ENCODE data around the gene CD7. TPM values are rescaled to one million over a fixed set of nuclear protein-coding genes. Genes with fewer than 3 reads are reported as not detected.

CD7 gene
- total RNA-seq, 1 donor from 2014 or later, result 0.27 TPM

DNA sequence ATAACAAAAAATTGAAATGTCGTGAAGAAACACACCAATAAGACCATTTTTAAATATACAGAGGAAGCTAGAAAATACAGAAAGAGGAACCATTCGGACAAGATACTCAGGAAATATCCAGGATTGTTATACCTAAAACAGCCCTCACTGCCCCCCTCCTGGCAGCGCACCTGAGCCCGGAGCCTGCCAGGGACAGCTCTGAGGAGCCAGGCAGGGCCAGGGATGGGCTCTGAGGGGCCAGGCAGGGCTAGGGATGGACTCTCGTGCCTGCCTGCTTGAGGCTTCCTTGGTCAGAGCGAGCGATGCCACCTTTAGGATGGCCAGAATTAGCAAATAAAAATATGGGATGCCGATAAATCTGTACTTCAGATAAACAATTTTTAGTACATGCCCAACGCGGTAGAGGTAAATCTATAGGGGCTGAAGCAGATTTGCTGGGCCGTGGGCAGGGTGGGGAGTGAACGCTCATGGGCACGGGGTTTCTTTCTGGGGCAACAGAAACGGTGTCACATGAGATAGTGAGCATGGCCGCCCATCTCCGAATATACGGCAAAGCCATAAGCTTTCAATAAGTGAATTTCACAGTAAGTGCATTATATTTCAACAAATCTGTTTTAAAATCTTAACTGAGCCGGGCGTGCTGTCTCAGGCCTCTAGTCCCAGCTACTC, 25.7 kb downstream of the CD7 start:
- Mint-ChIP-seq H3K4me1 (ENCODE audit: low read depth, unreplicated experiment) (no peaks in the 10 kb centered on the region), H3K27me3 (ENCODE audit: unreplicated experiment) (peaks cover 5% of the 10 kb centered on the region), H3K4me3 (ENCODE audit: unreplicated experiment) (peak overlapping the region; percentile 72), H3K36me3 (ENCODE audit: unreplicated experiment) (no peaks in the 10 kb centered on the region), H3K9me3 (ENCODE audit: unreplicated experiment) (peaks cover 4% of the 10 kb centered on the region), H3K27ac (ENCODE audit: unreplicated experiment) (peak overlapping the region; percentile 46)
- DNase-seq, result no peak
- TF ChIP-seq, protein P1, sequence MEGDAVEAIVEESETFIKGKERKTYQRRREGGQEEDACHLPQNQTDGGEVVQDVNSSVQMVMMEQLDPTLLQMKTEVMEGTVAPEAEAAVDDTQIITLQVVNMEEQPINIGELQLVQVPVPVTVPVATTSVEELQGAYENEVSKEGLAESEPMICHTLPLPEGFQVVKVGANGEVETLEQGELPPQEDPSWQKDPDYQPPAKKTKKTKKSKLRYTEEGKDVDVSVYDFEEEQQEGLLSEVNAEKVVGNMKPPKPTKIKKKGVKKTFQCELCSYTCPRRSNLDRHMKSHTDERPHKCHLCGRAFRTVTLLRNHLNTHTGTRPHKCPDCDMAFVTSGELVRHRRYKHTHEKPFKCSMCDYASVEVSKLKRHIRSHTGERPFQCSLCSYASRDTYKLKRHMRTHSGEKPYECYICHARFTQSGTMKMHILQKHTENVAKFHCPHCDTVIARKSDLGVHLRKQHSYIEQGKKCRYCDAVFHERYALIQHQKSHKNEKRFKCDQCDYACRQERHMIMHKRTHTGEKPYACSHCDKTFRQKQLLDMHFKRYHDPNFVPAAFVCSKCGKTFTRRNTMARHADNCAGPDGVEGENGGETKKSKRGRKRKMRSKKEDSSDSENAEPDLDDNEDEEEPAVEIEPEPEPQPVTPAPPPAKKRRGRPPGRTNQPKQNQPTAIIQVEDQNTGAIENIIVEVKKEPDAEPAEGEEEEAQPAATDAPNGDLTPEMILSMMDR (IDR thresholded peaks at IDR 0.05; ENCODE audit: partially characterized antibody, unreplicated experiment), result no peak

DNA sequence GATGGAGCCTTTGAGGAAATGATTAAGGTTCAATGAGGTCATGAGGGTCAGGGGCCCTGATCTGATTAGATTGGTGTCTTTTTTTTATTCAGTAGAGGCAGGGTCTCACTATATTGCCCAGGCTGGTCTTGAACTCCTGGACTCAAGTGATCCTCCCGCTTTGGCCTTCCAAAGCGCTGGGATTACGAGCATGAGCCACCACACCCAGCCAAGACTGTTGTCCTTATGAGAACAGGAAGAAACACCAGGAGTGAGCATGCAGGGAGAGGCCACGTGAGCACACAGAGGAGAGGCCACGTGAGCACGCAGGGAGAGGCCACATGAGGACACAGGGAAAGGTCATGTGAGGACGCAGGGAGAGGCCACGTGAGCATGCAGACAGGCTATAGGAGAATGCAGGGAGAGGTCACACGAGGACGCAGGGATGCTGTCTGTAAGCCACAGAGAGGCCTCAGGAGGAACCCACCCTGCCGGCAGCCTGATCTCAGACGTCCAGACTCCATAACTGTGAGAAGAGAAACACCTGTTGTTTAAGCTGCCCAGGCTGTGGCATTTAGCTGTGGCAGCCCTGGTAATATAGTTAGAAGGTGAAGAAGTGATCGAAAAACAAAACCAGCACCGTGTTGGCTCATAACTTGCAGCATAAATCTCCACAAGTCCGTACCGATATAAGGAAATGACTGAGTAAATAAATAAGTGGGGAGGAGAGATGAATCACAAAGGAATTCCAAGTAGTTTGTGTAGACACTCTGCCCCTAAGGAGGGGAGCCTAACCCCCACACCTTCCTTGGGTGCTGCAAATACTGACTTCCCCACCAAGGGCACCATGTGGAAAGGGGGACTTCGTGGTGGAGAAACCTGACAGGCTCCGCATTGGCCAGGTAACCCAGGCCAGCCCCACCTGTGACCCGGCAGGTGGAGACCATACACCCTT, 29.3 kb downstream of the CD7 start:
- TF ChIP-seq, protein P1 (IDR thresholded peaks at IDR 0.05; ENCODE audit: partially characterized antibody, unreplicated experiment), result no peak
- Mint-ChIP-seq H3K36me3 (ENCODE audit: unreplicated experiment) (no peaks in the 10 kb centered on the region), H3K27ac (ENCODE audit: unreplicated experiment) (no peak overlapping the region), H3K9me3 (ENCODE audit: unreplicated experiment) (no peaks in the 10 kb centered on the region), H3K4me3 (ENCODE audit: unreplicated experiment) (no peak overlapping the region), H3K4me1 (ENCODE audit: low read depth, unreplicated experiment) (peaks cover 3% of the 10 kb centered on the region), H3K27me3 (ENCODE audit: unreplicated experiment) (peaks cover 3% of the 10 kb centered on the region)
- DNase-seq, result no peak

DNA sequence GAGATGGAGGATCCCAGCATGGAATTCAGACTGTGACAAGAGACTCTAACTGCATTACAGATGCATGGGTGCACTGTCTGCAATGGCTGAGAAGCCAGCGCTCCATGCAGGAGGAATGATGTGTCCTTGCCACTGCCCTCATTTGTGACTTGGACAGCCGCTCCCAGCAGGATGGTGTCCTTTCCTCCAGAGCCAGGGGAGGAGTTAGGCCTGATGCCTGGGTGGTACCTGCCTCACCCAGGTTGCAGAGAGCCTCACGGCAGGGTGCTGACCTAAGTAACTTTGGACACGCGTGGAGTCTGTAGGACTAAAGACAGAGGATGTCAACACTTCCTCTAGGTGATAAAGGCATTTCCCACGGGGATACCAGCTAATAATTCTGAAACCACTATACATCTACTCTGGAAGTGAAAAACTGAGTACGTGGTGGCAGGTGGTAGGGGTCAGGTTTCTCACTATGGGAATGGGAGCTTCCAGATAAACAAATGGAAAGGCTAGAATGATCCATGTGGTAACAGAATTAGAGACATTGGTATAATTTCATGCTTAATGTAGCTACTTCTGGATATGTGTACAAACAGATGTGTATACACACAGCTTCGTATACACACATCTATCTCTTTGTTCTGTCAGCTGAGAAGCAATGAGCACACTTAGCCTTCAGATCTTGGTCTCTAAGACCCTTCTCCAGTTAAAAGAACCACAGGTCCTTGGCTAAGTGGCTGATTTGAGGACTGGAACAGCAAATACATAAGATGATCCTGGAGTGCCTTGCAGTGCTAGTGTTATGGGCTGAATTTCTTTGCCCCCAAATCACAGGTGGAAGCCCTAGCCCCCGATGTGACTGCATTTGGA, 30.2 kb downstream of the CD7 start:
- TF ChIP-seq, protein P1 (IDR thresholded peaks at IDR 0.05; ENCODE audit: partially characterized antibody, unreplicated experiment), result no peak
- Mint-ChIP-seq H3K4me3 (ENCODE audit: unreplicated experiment) (no peak overlapping the region), H3K27ac (ENCODE audit: unreplicated experiment) (no peak overlapping the region), H3K27me3 (ENCODE audit: unreplicated experiment) (peaks cover 3% of the 10 kb centered on the region), H3K36me3 (ENCODE audit: unreplicated experiment) (no peaks in the 10 kb centered on the region), H3K9me3 (ENCODE audit: unreplicated experiment) (no peaks in the 10 kb centered on the region), H3K4me1 (ENCODE audit: low read depth, unreplicated experiment) (peaks cover 3% of the 10 kb centered on the region)
- no peak for DNase-seq

DNA sequence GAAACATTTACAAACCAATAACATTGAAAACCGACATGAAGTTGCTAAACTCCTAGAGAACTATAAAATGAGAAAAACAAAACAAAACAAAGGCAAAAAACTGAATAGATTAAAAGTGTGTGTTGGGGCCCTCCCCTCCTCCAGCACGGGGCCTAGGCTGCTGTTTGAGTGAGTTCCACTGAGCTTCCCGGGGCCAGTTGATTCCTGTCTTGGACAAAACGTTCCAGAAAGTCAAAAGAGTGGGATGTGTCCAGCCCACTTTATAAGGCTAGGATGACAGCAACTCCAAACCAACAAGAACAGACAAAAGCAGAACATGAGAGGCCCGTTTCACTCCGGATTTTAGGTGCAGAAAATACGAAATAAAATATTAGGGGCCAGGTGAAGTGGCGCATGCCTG, 32.3 kb downstream of the CD7 start:
- H3K4me3 Mint-ChIP-seq (ENCODE audit: unreplicated experiment), result no peak overlapping the region
- H3K36me3 Mint-ChIP-seq (ENCODE audit: unreplicated experiment), result no peaks in the 10 kb centered on the region
- TF ChIP-seq, protein P1 (IDR thresholded peaks at IDR 0.05; ENCODE audit: partially characterized antibody, unreplicated experiment), result no peak
- peak overlapping the region; percentile 22 for H3K27ac Mint-ChIP-seq (ENCODE audit: unreplicated experiment)
- H3K27me3 Mint-ChIP-seq (ENCODE audit: unreplicated experiment), result peaks cover 4% of the 10 kb centered on the region
- H3K4me1 Mint-ChIP-seq (ENCODE audit: low read depth, unreplicated experiment), result peaks cover 3% of the 10 kb centered on the region
- DNase-seq, result no peak
- H3K9me3 Mint-ChIP-seq (ENCODE audit: unreplicated experiment), result peaks cover 2% of the 10 kb centered on the region
